ENCODE data around the gene MSH5. TPM values are rescaled to one million over a fixed set of nuclear protein-coding genes. Genes with fewer than 3 reads are reported as not detected.

MSH5 gene
- total RNA-seq, 1 experiment from 2014 or later, result 22.4 TPM

DNA sequence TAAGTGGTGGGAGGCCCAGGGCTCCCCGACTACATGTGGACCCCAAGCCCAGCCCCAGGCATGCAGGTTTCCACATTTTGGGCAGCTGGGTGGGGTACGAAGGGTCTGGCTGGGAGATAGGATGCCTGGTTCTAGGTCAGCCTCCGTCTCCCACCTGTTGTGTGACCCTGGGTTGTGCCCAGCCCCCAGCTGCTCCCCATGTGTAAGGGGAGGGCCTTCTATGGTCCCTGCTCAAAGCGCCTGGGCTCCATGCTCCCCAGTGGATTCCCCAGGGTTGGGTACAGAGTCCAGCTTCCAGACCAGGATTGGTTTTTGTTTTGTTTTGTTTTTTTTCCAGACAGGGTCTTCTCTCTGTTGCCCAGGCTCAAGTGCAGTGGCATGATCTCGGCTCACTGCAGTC lies 38.4 kb downstream of the MSH5 start:
- Mint-ChIP-seq H3K27me3 (ENCODE audit: low read depth) (no peaks in the 10 kb centered on the region), H3K27ac (no peak overlapping the region; a peak in 2 of 7 replicates), H3K9me3 (no peaks in the 10 kb centered on the region), H3K36me3 (ENCODE audit: insufficient read depth in 1 of 3, low read depth in 3 of 3) (peaks cover 32 to 56% (median 40%) of the 10 kb centered on the region in 3 experiments; a peak in 6 of 7 replicates), H3K4me3 (no peak overlapping the region), H3K4me1 (peaks cover 5 to 10% of the 10 kb centered on the region in 2 experiments; a peak in 3 of 4 replicates)
- H3K79me1 ChIP-seq (ENCODE audit: insufficient read depth, low read depth, low read length, poor library complexity, severe bottlenecking), result no peaks in the 10 kb centered on the region
- H3K79me2 ChIP-seq (ENCODE audit: insufficient read depth, low read length), result no peaks in the 10 kb centered on the region
- H3K56ac ChIP-seq (ENCODE audit: insufficient read length, low read depth, low read length), result no peak overlapping the region
- H3K14ac ChIP-seq (ENCODE audit: insufficient read depth, low read length), result no peak overlapping the region
- H3K4me1 ChIP-seq (ENCODE audit: insufficient read depth, low read length), result no peaks in the 10 kb centered on the region
- no peak overlapping the region for H3K27ac ChIP-seq (ENCODE audit: insufficient read length, low read depth, low read length)
- H3K23ac ChIP-seq (ENCODE audit: insufficient read length, low read depth, low read length), result no peak overlapping the region
- no peak overlapping the region for H2BK15ac ChIP-seq (ENCODE audit: low read depth, low read length)
- no peak overlapping the region for H2BK20ac ChIP-seq (ENCODE audit: low read depth, low read length, poor library complexity, severe bottlenecking)
- no peak overlapping the region for H2AK5ac ChIP-seq (ENCODE audit: insufficient read length, low read length)
- H4K5ac ChIP-seq (ENCODE audit: insufficient read length, low read depth, low read length), result no peak overlapping the region
- H3K23me2 ChIP-seq (ENCODE audit: insufficient read length, low read depth, low read length, poor library complexity, severe bottlenecking), result no peaks in the 10 kb centered on the region
- no peaks in the 10 kb centered on the region for H3K9me3 ChIP-seq (ENCODE audit: control insufficient read depth, low read depth, low read length)
- no peak for DNase-seq
- H3K18ac ChIP-seq (ENCODE audit: insufficient read length, low read depth, low read length), result no peak overlapping the region
- H3T11ph ChIP-seq (ENCODE audit: low read length), result no peak overlapping the region
- no peak overlapping the region for H3K9ac ChIP-seq (ENCODE audit: extremely low read depth, insufficient read length, low read length)
- no peak overlapping the region for H3K4me2 ChIP-seq (ENCODE audit: insufficient read depth, insufficient read length, low read length)
- no peaks in the 10 kb centered on the region for H3K27me3 ChIP-seq (ENCODE audit: insufficient read depth, low read length)
- TF ChIP-seq, protein P1, sequence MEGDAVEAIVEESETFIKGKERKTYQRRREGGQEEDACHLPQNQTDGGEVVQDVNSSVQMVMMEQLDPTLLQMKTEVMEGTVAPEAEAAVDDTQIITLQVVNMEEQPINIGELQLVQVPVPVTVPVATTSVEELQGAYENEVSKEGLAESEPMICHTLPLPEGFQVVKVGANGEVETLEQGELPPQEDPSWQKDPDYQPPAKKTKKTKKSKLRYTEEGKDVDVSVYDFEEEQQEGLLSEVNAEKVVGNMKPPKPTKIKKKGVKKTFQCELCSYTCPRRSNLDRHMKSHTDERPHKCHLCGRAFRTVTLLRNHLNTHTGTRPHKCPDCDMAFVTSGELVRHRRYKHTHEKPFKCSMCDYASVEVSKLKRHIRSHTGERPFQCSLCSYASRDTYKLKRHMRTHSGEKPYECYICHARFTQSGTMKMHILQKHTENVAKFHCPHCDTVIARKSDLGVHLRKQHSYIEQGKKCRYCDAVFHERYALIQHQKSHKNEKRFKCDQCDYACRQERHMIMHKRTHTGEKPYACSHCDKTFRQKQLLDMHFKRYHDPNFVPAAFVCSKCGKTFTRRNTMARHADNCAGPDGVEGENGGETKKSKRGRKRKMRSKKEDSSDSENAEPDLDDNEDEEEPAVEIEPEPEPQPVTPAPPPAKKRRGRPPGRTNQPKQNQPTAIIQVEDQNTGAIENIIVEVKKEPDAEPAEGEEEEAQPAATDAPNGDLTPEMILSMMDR (conservative IDR thresholded peaks at IDR 0.05), result no peak
- H2BK12ac ChIP-seq (ENCODE audit: insufficient read length, low read depth, low read length), result no peak overlapping the region
- H3K4ac ChIP-seq (ENCODE audit: low read depth, low read length), result no peak overlapping the region
- H2AFZ ChIP-seq (ENCODE audit: low read length), result no peak overlapping the region
- no CpG with 5 or more reads among the region's 5 CpGs for WGBS (ENCODE audit: extremely low coverage, insufficient read length, low lambda C conversion rate)
- H2BK120ac ChIP-seq (ENCODE audit: low read depth, low read length, poor library complexity, severe bottlenecking), result no peak overlapping the region
- no peak overlapping the region for H4K8ac ChIP-seq (replicated peaks; ENCODE audit: insufficient read length, low read depth, low read length)
- no peaks in the 10 kb centered on the region for H4K20me1 ChIP-seq (ENCODE audit: control insufficient read depth, insufficient read depth, insufficient read length)
- no peak overlapping the region for H2BK5ac ChIP-seq (ENCODE audit: insufficient read length, low read length)
- H4K91ac ChIP-seq (ENCODE audit: insufficient read length, low read depth, low read length), result no peak overlapping the region
